Activated CD4-positive, alpha-beta T cell treated with anti-CD3 and anti-CD28 coated beads, Interleukin-2, amount 10 ng/mL, durations not matched to agents 7 days and 5 days (primary cell): ENCODE measurements around the gene TTC39C. TPM values are rescaled to one million over a fixed set of nuclear protein-coding genes. Genes with fewer than 3 reads are reported as not detected.
"Not testable (repeated sequence)": the region's sequence is repeated elsewhere in the genome, so short reads cannot be mapped to it uniquely, and the experiment has no call there.

Experiments
- CTCF ChIA-PET: fragments of 350-600 bp; sonication (Branson Sonifier 250); formaldehyde crosslinking; loops from one replicate; lab custom pipeline; 2021; ENCODE audit warnings: antibody characterized with exemption; lab: Charles Lee
- POLR2A ChIA-PET: fragments of 350-600 bp; sonication (Branson Sonifier 250); formaldehyde crosslinking; loops from one replicate; lab custom pipeline; 2021; ENCODE audit warnings: antibody characterized with exemption; lab: Charles Lee
- DNase-seq: peaks from one replicate; pipeline ENCODE4 v3.0.0-alpha.2; 2020
- H3K27ac Mint-ChIP-seq: one replicate; pipeline ENCODE4 v1.8.0; 2021; ENCODE audit warnings: mild to moderate bottlenecking, moderate library complexity, mixed read lengths
- H3K27me3 Mint-ChIP-seq: one replicate; pipeline ENCODE4 v1.8.0; 2021; ENCODE audit warnings: mixed read lengths
- H3K36me3 Mint-ChIP-seq: one replicate; pipeline ENCODE4 v1.8.0; 2021; ENCODE audit warnings: low read depth, mixed read lengths
- H3K4me1 Mint-ChIP-seq: one replicate; pipeline ENCODE4 v1.8.0; 2021; ENCODE audit warnings: mixed read lengths
- H3K4me3 Mint-ChIP-seq: one replicate; pipeline ENCODE4 v1.8.0; 2021; ENCODE audit warnings: mild to moderate bottlenecking, moderate library complexity, mixed read lengths
- H3K9me3 Mint-ChIP-seq: one replicate; pipeline ENCODE4 v1.8.0; 2021; ENCODE audit warnings: mixed read lengths
- total RNA-seq, 2 experiments: library from RNA; stranded (reverse); gene quantifications; one replicate each; pipeline ENCODE4 v1.2.3, GENCODE V29; 2021

Gene TTC39C
- total RNA-seq, 2 experiments from 2014 or later = 93.0 to 93.5 TPM

DNA sequence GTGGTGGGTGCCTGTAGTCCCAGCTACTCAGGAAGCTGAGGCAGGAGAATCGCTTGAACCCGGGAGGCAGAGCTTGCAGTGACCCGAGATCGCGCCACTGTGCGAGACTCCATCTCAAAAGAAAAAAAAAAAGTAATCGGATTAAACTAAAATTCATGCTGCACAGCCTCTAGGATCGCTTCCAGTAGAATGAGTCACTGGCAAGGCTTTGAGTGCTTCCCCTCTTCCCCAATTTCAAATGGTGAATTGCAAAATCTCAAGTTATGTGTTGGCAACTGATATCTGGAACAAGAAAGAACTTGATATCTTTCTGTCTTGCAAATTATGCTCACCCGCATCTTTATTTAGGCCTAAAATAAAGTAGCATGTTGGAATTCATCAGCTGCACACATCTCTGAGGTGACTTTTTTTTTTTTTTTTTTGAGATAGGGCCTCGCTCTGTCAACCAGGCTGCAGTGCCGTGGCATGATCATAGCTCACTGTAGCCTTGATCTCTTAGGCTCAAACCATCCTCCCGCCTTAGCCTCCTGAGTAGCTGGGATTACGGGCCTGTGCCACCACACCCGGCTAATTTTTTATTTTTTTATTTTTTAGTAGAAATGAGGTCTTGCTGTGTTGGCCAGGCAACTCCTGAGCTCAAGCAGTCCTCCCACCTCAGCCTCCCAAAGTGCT lies 12.7 kb downstream of the TTC39C start:
- no peak overlapping the region for H3K4me3 Mint-ChIP-seq
- ChIA-PET POLR2A (no interaction called here), CTCF (interaction anchor here (1.0 kb wide), 1 partner anchor 24 kb away, joined by 3 read pairs; no protein-coding TSS in a partner anchor)
- H3K9me3 Mint-ChIP-seq = no peaks in the 10 kb centered on the region
- H3K27me3 Mint-ChIP-seq = no peaks in the 10 kb centered on the region
- no peak overlapping the region for H3K27ac Mint-ChIP-seq
- H3K36me3 Mint-ChIP-seq = peaks cover 70% of the 10 kb centered on the region
- DNase-seq = no peak
- peaks cover 78% of the 10 kb centered on the region for H3K4me1 Mint-ChIP-seq

DNA sequence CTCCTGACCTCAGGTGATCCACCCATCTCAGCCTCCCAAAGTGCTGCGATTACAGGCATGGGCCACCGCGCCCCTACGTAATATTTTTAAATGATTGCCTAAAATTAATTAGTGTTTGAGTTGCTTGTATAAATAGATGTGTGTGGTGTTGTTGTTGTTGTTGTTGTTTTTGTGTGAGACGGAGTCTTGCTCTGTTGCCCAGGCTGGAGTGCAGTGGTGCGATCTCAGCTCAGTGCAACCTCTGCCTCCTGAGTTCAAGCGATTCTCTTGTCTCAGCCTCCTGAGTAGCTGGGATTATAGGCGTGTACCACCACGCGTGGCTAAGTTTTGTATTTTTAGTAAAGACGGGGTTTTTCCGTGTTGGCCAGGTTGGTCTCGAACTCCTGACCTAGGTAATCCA lies 14.4 kb downstream of the TTC39C start:
- not testable (repeated sequence) for H3K27ac Mint-ChIP-seq, H3K4me3 Mint-ChIP-seq

GRCh38 chr18:24031318-24031717 lies 16.8 kb downstream of the TTC39C start:
- Mint-ChIP-seq H3K4me1 (peaks cover 59% of the 10 kb centered on the region), H3K27me3 (no peaks in the 10 kb centered on the region), H3K27ac (no peak overlapping the region), H3K36me3 (peaks cover 52% of the 10 kb centered on the region), H3K4me3 (no peak overlapping the region), H3K9me3 (peaks cover 2% of the 10 kb centered on the region)
- DNase-seq = no peak
- CTCF ChIA-PET = no interaction called here
- POLR2A ChIA-PET = no interaction called here

More for the DNA sequence above, 14.4 kb downstream of the TTC39C start:
- not testable (repeated sequence) for H3K27me3 Mint-ChIP-seq, H3K9me3 Mint-ChIP-seq, DNase-seq
- Mint-ChIP-seq H3K36me3 (peaks cover 67% of the 10 kb centered on the region), H3K4me1 (peaks cover 74% of the 10 kb centered on the region)
- ChIA-PET CTCF (interaction anchor here (1.1 to 1.2 kb wide), 2 partner anchors 14 to 25 kb away, joined by 4 to 5 read pairs; no protein-coding TSS in a partner anchor), POLR2A (interaction anchor here (0.6 kb wide), 1 partner anchor 460 kb away, joined by 3 read pairs; no protein-coding TSS in a partner anchor)

- POLR2A ChIA-PET = no interaction called here
- no peak overlapping the region for H3K4me3 Mint-ChIP-seq
- H3K36me3 Mint-ChIP-seq = peaks cover 47% of the 10 kb centered on the region
- CTCF ChIA-PET = interaction anchor here (0.9 to 1.7 kb wide), 3 partner anchors 12 to 85 kb away, joined by 3 to 5 read pairs (median 4); no protein-coding TSS in a partner anchor
- peaks cover 54% of the 10 kb centered on the region for H3K4me1 Mint-ChIP-seq
- no peaks in the 10 kb centered on the region for H3K27me3 Mint-ChIP-seq
- H3K9me3 Mint-ChIP-seq = peaks cover 2% of the 10 kb centered on the region
- no peak for DNase-seq
- H3K27ac Mint-ChIP-seq = no peak overlapping the region
These were observed 17.4 kb downstream of the TTC39C start for GRCh38 chr18:24031916-24032315.

DNA sequence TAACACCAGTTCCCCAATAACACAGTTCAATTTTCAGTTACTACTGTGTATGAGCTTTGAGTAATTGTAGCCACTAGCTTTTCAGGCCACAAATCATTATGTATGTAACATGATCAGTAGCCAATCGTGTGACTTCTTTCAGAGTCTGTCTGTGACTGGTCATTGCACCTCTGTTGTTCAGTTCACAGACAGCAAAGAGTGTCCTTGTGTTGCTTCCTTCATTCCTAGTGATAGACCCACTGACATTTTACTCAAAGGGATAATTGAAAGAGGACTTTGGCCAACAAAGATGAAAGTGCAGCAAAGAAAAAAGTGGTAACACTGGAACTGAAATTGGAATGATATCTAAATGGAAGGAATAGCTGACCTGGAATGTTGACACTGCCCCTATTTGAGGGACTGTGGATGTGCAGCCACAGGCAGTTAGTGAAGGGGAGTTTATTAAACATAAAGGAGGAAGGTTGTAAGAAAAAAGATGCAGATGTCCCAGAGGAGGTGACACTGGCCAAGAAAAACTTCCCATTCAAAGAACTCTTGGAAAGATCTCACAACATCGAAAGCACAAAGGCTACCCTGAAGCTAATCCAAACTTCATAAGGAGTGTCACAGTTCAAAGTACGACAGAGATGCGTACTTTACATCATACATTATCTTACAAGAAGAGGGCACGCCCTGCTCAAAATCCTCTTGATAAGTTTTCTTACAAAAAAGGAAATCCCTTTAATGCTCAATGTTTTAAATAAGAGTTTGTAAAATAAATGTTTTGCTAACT lies 19.3 kb downstream of the TTC39C start:
- no peak overlapping the region for H3K4me3 Mint-ChIP-seq
- DNase-seq = no peak
- peaks cover 2% of the 10 kb centered on the region for H3K9me3 Mint-ChIP-seq
- H3K4me1 Mint-ChIP-seq = peaks cover 59% of the 10 kb centered on the region
- ChIA-PET CTCF (interaction anchor here (1.4 to 1.7 kb wide), 2 partner anchors 52 to 65 kb away, joined by 3 to 5 read pairs; no protein-coding TSS in a partner anchor), POLR2A (no interaction called here)
- H3K27me3 Mint-ChIP-seq = no peaks in the 10 kb centered on the region
- peaks cover 50% of the 10 kb centered on the region for H3K36me3 Mint-ChIP-seq
- no peak overlapping the region for H3K27ac Mint-ChIP-seq

- Mint-ChIP-seq H3K4me1 (peaks cover 60% of the 10 kb centered on the region), H3K27me3 (no peaks in the 10 kb centered on the region), H3K4me3 (no peak overlapping the region), H3K36me3 (peaks cover 54% of the 10 kb centered on the region), H3K27ac (no peak overlapping the region), H3K9me3 (peaks cover 2% of the 10 kb centered on the region)
- DNase-seq = no peak
- CTCF ChIA-PET = no interaction called here
- POLR2A ChIA-PET = no interaction called here
These were observed 20.8 kb downstream of the TTC39C start for GRCh38 chr18:24035316-24035715.

DNA sequence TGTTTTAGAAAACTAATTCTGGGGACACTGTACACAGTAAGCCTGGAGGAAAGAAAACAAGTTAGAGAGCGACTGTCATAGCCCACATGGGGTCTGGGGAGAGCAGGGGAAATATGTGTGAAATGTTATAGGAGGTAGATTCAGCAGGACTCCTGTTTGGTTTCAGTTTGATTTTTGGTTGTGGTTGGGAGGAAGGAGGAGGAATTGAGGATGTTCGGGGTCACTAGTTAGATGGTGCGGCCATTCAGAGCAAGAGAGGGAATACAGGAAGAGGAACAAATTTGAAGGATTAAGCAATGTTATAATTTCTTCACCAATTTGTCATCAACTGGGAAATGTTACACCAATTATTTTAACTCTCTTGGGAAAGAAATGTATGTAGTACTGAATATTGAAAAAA lies 25.1 kb downstream of the TTC39C start:
- Mint-ChIP-seq H3K4me1 (peaks cover 55% of the 10 kb centered on the region), H3K27ac (no peak overlapping the region), H3K4me3 (no peak overlapping the region), H3K9me3 (peaks cover 2% of the 10 kb centered on the region), H3K36me3 (peaks cover 45% of the 10 kb centered on the region), H3K27me3 (no peaks in the 10 kb centered on the region)
- DNase-seq = no peak
- ChIA-PET CTCF (interaction anchor here (1.8 kb wide), 1 partner anchor 202 kb away, joined by 4 read pairs; no protein-coding TSS in a partner anchor), POLR2A (no interaction called here)

DNA sequence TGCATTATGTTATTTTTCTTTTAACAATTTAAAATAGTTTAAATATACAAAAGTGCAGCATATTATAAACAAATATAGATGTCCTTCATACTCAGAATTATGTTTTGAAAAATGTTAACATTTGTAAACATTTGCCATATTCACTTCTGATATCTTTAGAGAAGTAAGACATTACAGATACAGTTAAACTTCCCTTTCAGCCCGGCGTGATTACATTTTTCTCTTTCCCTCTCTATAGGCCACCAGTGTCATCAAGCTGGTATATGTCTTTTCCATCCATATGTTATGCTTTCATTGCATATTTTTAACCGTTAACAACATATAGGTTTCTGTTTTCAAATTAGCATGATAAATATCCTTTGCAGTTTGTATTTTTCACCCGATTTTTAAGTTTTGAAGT lies 27.1 kb downstream of the TTC39C start:
- no peak overlapping the region for H3K27ac Mint-ChIP-seq
- CTCF ChIA-PET = interaction anchor here (0.9 kb wide), 1 partner anchor 9 kb away, joined by 4 read pairs; no protein-coding TSS in a partner anchor
- peaks cover 51% of the 10 kb centered on the region for H3K4me1 Mint-ChIP-seq
- no peaks in the 10 kb centered on the region for H3K9me3 Mint-ChIP-seq
- DNase-seq = no peak
- H3K27me3 Mint-ChIP-seq = no peaks in the 10 kb centered on the region
- POLR2A ChIA-PET = no interaction called here
- peaks cover 39% of the 10 kb centered on the region for H3K36me3 Mint-ChIP-seq
- no peak overlapping the region for H3K4me3 Mint-ChIP-seq

- H3K4me3 Mint-ChIP-seq = no peak overlapping the region
- no peaks in the 10 kb centered on the region for H3K27me3 Mint-ChIP-seq
- CTCF ChIA-PET = interaction anchor here (0.5 to 1.5 kb wide), 6 partner anchors 11 to 483 kb away, joined by 3 to 5 read pairs (median 4); partner anchors contain the start of gene NPC1
- H3K4me1 Mint-ChIP-seq = peaks cover 40% of the 10 kb centered on the region
- H3K36me3 Mint-ChIP-seq = peaks cover 33% of the 10 kb centered on the region
- POLR2A ChIA-PET = no interaction called here
- DNase-seq = no peak
- H3K27ac Mint-ChIP-seq = no peak overlapping the region
- H3K9me3 Mint-ChIP-seq = no peaks in the 10 kb centered on the region
These were observed 28.8 kb downstream of the TTC39C start for GRCh38 chr18:24043403-24043802.

- H3K27ac Mint-ChIP-seq = no peak overlapping the region
- no peaks in the 10 kb centered on the region for H3K27me3 Mint-ChIP-seq
- no peak overlapping the region for H3K4me3 Mint-ChIP-seq
- ChIA-PET POLR2A (no interaction called here), CTCF (no interaction called here)
- H3K4me1 Mint-ChIP-seq = peaks cover 46% of the 10 kb centered on the region
- no peaks in the 10 kb centered on the region for H3K9me3 Mint-ChIP-seq
- peaks cover 37% of the 10 kb centered on the region for H3K36me3 Mint-ChIP-seq
- DNase-seq = no peak
These were observed 33.7 kb downstream of the TTC39C start for GRCh38 chr18:24048261-24048660.

GRCh38 chr18:24049142-24049541 lies 34.6 kb downstream of the TTC39C start:
- no peaks in the 10 kb centered on the region for H3K27me3 Mint-ChIP-seq
- peaks cover 48% of the 10 kb centered on the region for H3K4me1 Mint-ChIP-seq
- no peak overlapping the region for H3K4me3 Mint-ChIP-seq
- CTCF ChIA-PET = no interaction called here
- POLR2A ChIA-PET = no interaction called here
- peaks cover 35% of the 10 kb centered on the region for H3K36me3 Mint-ChIP-seq
- H3K27ac Mint-ChIP-seq = no peak overlapping the region
- H3K9me3 Mint-ChIP-seq = no peaks in the 10 kb centered on the region
- DNase-seq = no peak

DNA sequence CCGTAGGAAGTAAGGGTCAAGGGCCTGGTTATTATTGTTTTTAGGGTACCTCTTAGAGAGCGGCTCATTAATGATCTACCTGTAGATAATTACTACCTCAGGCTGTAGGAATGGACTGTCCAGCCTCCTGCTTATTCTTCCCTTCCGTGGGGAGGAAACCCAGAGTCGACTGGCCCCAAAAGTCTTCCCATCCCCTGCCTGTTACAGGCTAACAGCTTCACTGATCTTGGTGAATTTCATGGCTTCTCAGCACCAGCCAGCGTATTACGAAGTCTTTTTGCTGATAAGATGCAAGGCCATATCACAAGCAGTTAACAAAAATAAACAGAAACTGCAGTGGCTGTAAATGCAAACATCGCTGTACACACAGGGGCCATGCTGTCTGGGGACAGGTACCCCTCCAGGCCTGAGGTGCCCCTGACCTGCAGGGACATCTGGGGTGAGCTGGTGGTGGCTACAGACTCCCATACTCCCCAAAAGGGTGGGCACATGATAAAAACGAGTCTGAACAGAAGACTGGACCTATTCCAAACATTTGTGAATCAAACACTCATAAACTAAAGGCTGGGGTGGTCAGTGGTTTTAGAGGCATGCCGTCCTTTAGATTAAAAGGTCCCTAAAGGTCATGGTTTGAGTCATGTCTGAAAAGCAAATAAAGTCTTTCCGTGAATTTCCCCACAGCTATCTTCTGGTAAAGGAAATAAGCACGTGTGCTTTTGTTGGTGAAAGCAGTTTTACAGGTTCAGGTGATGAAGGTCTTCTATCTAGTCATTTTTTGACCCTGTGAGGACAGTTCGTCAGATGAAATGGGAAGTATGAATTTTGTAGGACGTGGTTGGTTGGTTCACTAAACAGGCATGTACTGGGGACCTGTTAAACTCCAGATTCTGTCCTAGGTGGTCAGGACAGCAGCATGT lies 36.7 kb downstream of the TTC39C start:
- Mint-ChIP-seq H3K9me3 (no peaks in the 10 kb centered on the region), H3K36me3 (peaks cover 35% of the 10 kb centered on the region), H3K27ac (no peak overlapping the region), H3K27me3 (no peaks in the 10 kb centered on the region), H3K4me1 (peaks cover 63% of the 10 kb centered on the region), H3K4me3 (no peak overlapping the region)
- no peak for DNase-seq
- ChIA-PET CTCF (interaction anchor here (1.2 to 1.3 kb wide), 3 partner anchors 10 to 24 kb away, joined by 3 to 4 read pairs (median 4); no protein-coding TSS in a partner anchor), POLR2A (no interaction called here)
